ENCODE measurements around the gene ACBD7. TPM values are rescaled to one million over a fixed set of nuclear protein-coding genes. Genes with fewer than 3 reads are reported as not detected.

Gene ACBD7
- total and polyA plus RNA-seq, 9 of the 15 experiments (the other 6 are each of a cell fraction or from before 2014, with no cell fraction given): 0.21 to 3.2 (median 0.84) TPM

GRCh38 chr10:15083674-15084501, 4.7 kb downstream of the ACBD7 start:
- Histone ChIP-seq H4K20me1 (replicated peaks; ENCODE audit: control insufficient read depth, insufficient read depth, low read length) (no peaks in the 10 kb centered on the region), H3K79me2 (ENCODE audit: control insufficient read depth, insufficient read depth, low read length) (no peaks in the 10 kb centered on the region), H3K4me3 (no peak overlapping the region), H3K27me3 (ENCODE audit: control insufficient read depth in 2 of 2, insufficient read depth in 2 of 2, low read length in 2 of 2) (peaks cover 11 to 44% of the 10 kb centered on the region in 2 experiments; a peak in 4 of 5 replicates), H3K4me1 (replicated peaks in 1 of 2; ENCODE audit: control insufficient read depth in 2 of 2, insufficient read depth in 2 of 2, low read length in 2 of 2) (peaks cover 0 to 11% of the 10 kb centered on the region in 2 experiments; a peak in 2 of 5 replicates), H3K27ac (ENCODE audit: extremely low read depth, low read depth, low read length) (no peak overlapping the region), H3K4me2 (ENCODE audit: insufficient read depth, low read length) (peak overlapping the region; percentile 21; the same call in 1 of the 2 replicates), H3K9ac (ENCODE audit: insufficient read depth in 1 of 2, low read depth in 2 of 2, low read length in 2 of 2) (no peak overlapping the region), H3K9me1 (ENCODE audit: control insufficient read depth, insufficient read depth, low read length) (no peaks in the 10 kb centered on the region), H3K36me3 (ENCODE audit: control insufficient read depth, insufficient read depth, low read length) (no peaks in the 10 kb centered on the region), H3K9me3 (replicated peaks; ENCODE audit: control insufficient read depth, insufficient read depth, low read depth, low read length) (no peaks in the 10 kb centered on the region), H2AFZ (ENCODE audit: low read depth, low read length) (no peak overlapping the region; the same call in 1 of the 2 replicates)
- WGBS (ENCODE audit: insufficient coverage, low coverage, missing lambda C conversion rate): 18% methylated on average over 18 of the region's 18 CpGs
- in situ Hi-C loops (cut with MboI) (no loop called here), intact Hi-C loops (cut with micrococcal nuclease) (no loop called here)
- ATAC-seq: no peak
- no TSS peak for BruUV-seq (replicated peaks)
- DNase-seq (ENCODE audit: extremely low read depth in 1 of 4, low spot score in 3 of 4): no peak
- CTCF ChIA-PET (ENCODE audit: low intra/inter-chr PET ratio): no interaction called here
- no peak for FAIRE-seq
- POLR2A ChIA-PET: interaction anchor here (0.7 kb wide), 1 partner anchor 371 kb away, joined by 3 read pairs; no protein-coding TSS in a partner anchor
- TF ChIP-seq KAT8 (IDR thresholded peaks at IDR 0.05; ENCODE audit: low read depth) (no peak), CTBP1 (IDR thresholded peaks at IDR 0.05; ENCODE audit: borderline replicate concordance) (peak; percentile 21; the same call in 1 of the 2 replicates), ZNF785 (CRISPR knock-in tag; IDR thresholded peaks at IDR 0.05) (no peak), SOX6 (IDR thresholded peaks at IDR 0.05) (peak; percentile 31; the same call in 1 of the 2 replicates), ETV5 (CRISPR knock-in tag; IDR thresholded peaks at IDR 0.05; ENCODE audit: low read depth) (no peak)

GRCh38 chr10:15075421-15075820, 13.2 kb downstream of the ACBD7 start:
- Histone ChIP-seq H3K27me3 (ENCODE audit: control insufficient read depth in 2 of 2, insufficient read depth in 2 of 2, low read length in 2 of 2) (peaks cover 0 to 4% of the 10 kb centered on the region in 2 experiments; a peak in 2 of 5 replicates), H3K36me3 (ENCODE audit: control insufficient read depth, insufficient read depth, low read length) (no peaks in the 10 kb centered on the region), H3K4me2 (ENCODE audit: insufficient read depth, low read length) (no peak overlapping the region), H3K9me3 (replicated peaks; ENCODE audit: control insufficient read depth, insufficient read depth, low read depth, low read length) (peaks cover 6% of the 10 kb centered on the region; the same call in 1 of the 2 replicates), H3K4me3 (no peak overlapping the region), H3K4me1 (replicated peaks in 1 of 2; ENCODE audit: control insufficient read depth in 2 of 2, insufficient read depth in 2 of 2, low read length in 2 of 2) (no peaks in the 10 kb centered on the region), H3K9me1 (ENCODE audit: control insufficient read depth, insufficient read depth, low read length) (no peaks in the 10 kb centered on the region), H4K20me1 (replicated peaks; ENCODE audit: control insufficient read depth, insufficient read depth, low read length) (no peaks in the 10 kb centered on the region), H3K79me2 (ENCODE audit: control insufficient read depth, insufficient read depth, low read length) (no peaks in the 10 kb centered on the region), H3K27ac (ENCODE audit: extremely low read depth, low read depth, low read length) (no peak overlapping the region), H2AFZ (ENCODE audit: low read depth, low read length) (no peak overlapping the region), H3K9ac (ENCODE audit: insufficient read depth in 1 of 2, low read depth in 2 of 2, low read length in 2 of 2) (no peak overlapping the region)
- no TSS peak for BruUV-seq (replicated peaks)
- ATAC-seq (no peak), FAIRE-seq (no peak), DNase-seq (ENCODE audit: extremely low read depth in 1 of 4, low spot score in 3 of 4) (no peak)
- POLR2A ChIA-PET: no interaction called here
- in situ Hi-C loops (cut with MboI): no loop called here
- intact Hi-C loops (cut with micrococcal nuclease): no loop called here
- CTCF ChIA-PET (ENCODE audit: low intra/inter-chr PET ratio): no interaction called here
- 54% methylated on average over 3 of the region's 3 CpGs for WGBS (ENCODE audit: insufficient coverage, low coverage, missing lambda C conversion rate)
- no peak for TF ChIP-seq ZNF165 (CRISPR knock-in tag; IDR thresholded peaks at IDR 0.05; ENCODE audit: borderline replicate concordance)
- TF ChIP-seq HDAC1 (IDR thresholded peaks at IDR 0.05): no peak
- TF ChIP-seq ZNF668 (CRISPR knock-in tag; IDR thresholded peaks at IDR 0.05): no peak
- TF ChIP-seq NR2C1 (IDR thresholded peaks at IDR 0.05): no peak
- no peak for TF ChIP-seq NR2C1 (tag; IDR thresholded peaks at IDR 0.05)
- no peak for TF ChIP-seq HMBOX1 (IDR thresholded peaks at IDR 0.05)
- no peak for TF ChIP-seq ZNF232 (CRISPR knock-in tag; IDR thresholded peaks at IDR 0.05)
- no peak for TF ChIP-seq CEBPB (tag; IDR thresholded peaks at IDR 0.05)
- no peak for TF ChIP-seq NRF1 (conservative IDR thresholded peaks at IDR 0.05 in 1 of 2, IDR thresholded peaks at IDR 0.05 in 1 of 2)
- TF ChIP-seq RFX1 (IDR thresholded peaks at IDR 0.05): no peak
